AG04449 (cell line): ENCODE results near the gene PDIA5.
"Not testable (repeated sequence)": the region's sequence is repeated elsewhere in the genome, so short reads cannot be mapped to it uniquely, and the experiment has no call there.

Experiments used
- CTCF ChIA-PET: fragments of 350-600 bp; formaldehyde crosslinking; extraction: SDS; loops from one replicate; lab custom pipeline; 2021; ENCODE audit warnings: antibody characterized with exemption; lab: Yijun Ruan, JAX
- POLR2A ChIA-PET: fragments of 400-600, 350-600 bp; formaldehyde crosslinking; extraction: SDS; loops from one replicate; lab custom pipeline; 2020; ENCODE audit warnings: antibody characterized with exemption, inconsistent platforms; lab: Yijun Ruan, JAX
- DNase-seq: peaks from one replicate; pipeline ENCODE4 v3.0.0-alpha.2; 2010; ENCODE audit warnings: low read depth, low spot score
- H3K4me3 ChIP-seq: 2 replicates; pipeline ENCODE4 v1.5.1; 2011; ENCODE audit warnings: low read depth, mild to moderate bottlenecking, control low read depth, low read length
- TF ChIP-seq, protein P1 (sequence below): IDR thresholded peaks from one replicate; pipeline ENCODE4 v1.5.1; 2011; ENCODE audit warnings: mild to moderate bottlenecking, moderate library complexity, low read length, control low read depth, inconsistent platforms; ENCODE audit not compliant: insufficient read depth; ENCODE audit errors: missing control alignments

PDIA5 gene

GRCh38 chr3:123147754-123148535 is 81.1 kb downstream of the PDIA5 start:
- H3K4me3 ChIP-seq: no peak overlapping the region
- TF ChIP-seq, protein P1, sequence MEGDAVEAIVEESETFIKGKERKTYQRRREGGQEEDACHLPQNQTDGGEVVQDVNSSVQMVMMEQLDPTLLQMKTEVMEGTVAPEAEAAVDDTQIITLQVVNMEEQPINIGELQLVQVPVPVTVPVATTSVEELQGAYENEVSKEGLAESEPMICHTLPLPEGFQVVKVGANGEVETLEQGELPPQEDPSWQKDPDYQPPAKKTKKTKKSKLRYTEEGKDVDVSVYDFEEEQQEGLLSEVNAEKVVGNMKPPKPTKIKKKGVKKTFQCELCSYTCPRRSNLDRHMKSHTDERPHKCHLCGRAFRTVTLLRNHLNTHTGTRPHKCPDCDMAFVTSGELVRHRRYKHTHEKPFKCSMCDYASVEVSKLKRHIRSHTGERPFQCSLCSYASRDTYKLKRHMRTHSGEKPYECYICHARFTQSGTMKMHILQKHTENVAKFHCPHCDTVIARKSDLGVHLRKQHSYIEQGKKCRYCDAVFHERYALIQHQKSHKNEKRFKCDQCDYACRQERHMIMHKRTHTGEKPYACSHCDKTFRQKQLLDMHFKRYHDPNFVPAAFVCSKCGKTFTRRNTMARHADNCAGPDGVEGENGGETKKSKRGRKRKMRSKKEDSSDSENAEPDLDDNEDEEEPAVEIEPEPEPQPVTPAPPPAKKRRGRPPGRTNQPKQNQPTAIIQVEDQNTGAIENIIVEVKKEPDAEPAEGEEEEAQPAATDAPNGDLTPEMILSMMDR: no peak
- ChIA-PET CTCF (no interaction called here), POLR2A (no interaction called here)
- no peak for DNase-seq

DNA sequence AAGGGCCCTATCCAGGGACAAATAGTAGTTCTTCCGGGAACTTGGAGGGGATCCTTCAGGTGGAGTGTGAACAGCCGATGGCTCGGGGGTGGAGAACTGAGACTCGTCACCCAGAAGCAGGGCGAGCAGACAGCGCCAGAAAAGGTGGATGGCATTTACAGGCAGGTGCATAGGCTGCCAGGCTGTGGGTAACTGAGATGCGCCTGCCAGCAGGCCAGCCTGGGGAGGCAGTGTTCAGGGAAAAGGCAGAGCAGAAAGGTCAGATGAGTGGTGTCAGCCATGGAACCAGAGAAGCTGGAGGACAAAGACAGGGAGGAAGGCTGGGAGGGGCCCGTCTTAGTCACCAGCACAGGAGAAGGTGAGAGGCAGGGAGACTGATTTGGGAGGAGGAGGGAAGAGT is 81.9 kb downstream of the PDIA5 start:
- no peak overlapping the region for H3K4me3 ChIP-seq
- no peak for DNase-seq
- CTCF ChIA-PET: no interaction called here
- TF ChIP-seq, protein P1: no peak
- POLR2A ChIA-PET: no interaction called here

GRCh38 chr3:123149525-123149924 is 82.7 kb downstream of the PDIA5 start:
- DNase-seq: no peak
- TF ChIP-seq, protein P1: no peak
- ChIA-PET CTCF (no interaction called here), POLR2A (no interaction called here)
- no peak overlapping the region for H3K4me3 ChIP-seq

DNA sequence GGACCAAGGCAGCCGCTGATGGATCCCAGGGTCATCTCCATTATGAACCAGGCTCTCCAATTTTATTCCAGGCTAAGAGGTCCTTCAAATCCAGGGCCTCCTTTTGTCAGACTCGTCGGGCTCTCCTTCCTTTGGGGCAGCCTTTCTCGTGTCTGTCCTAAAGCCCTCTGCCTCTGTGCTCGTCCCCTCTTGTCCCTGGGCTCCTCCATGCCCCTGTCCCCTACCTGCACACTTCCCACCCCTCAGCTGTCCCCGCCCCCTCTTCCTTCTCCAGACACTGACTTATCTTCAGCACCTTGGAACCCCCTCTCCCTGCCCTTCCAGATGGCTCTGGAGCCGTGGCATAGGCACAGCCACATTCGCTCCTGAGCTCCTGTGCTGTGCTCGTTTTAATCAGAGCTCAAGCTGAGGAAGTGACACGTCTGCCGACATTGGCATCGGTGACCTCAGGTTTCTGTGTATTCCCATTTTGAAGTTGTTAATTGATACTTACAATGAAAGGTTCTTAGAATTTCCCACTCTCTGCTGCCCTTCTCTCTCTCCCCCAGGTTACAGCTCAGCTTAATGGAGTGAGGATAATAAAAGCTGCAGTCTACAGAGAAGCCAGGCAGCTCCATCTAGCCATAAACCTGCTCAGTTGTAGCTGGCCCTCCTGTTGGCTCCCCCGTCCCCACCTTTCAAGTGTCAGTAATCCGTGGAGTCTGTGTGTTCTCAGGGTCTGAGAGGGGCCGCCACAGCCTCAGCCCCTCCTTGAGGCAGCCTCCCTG is 83.8 kb downstream of the PDIA5 start:
- DNase-seq: no peak
- POLR2A ChIA-PET: no interaction called here
- CTCF ChIA-PET: interaction anchor here (0.6 kb wide), 1 partner anchor 15 kb away, joined by 3 read pairs; no protein-coding TSS in a partner anchor
- H3K4me3 ChIP-seq: no peak overlapping the region
- TF ChIP-seq, protein P1: no peak

DNA sequence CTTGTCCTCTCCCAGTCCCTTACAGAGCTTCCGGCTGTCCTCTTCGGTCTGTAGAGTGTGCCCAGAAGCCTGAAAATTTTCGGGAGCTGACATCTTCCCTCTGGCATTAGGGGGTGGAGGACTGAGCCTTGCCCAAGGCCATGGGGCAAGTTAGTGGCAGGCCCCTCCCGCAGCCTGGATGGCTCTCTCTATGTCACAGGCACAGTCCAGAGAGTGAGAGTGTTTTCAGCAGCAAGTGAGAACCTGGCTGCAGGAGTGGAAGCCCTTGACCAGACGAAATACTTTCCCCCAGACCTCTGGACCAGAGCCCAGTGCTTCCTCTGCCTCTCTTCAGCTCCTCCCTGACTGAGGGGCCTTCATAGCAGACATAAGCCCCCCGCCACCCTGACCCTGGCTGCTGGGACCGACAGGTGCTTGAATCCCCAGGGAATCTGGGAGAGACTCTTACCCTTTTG is 84.5 kb downstream of the PDIA5 start:
- ChIA-PET POLR2A (no interaction called here), CTCF (interaction anchor here (0.6 kb wide), 1 partner anchor 16 kb away, joined by 3 read pairs; no protein-coding TSS in a partner anchor)
- TF ChIP-seq, protein P1: no peak
- DNase-seq: no peak
- H3K4me3 ChIP-seq: no peak overlapping the region

DNA sequence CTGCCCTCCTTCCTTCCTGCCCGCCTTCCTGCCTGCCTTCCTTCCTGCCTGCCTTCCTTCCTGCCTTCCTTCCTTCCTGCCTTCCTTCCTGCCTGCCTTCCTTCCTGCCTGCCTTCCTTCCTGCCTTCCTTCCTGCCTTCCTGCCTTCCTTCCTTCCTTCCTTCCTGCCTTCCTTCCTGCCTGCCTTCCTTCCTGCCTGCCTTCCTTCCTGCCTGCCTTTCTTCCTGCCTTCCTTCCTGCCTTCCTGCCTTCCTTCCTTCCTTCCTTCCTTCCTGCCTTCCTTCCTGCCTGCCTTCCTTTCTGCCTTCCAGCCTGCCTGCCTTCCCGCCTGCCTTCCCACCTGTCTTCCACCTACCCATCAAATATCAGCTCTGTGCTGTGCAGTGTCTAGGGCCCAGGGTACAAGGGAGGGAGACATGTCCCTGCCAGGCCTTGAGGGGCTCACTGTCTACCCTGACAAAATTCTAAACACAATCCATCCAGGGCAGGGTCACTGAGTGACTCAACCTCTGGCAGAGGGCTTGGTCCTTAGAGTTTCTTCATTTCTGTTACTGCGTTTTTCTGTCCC is 85.1 kb downstream of the PDIA5 start:
- CTCF ChIA-PET, H3K4me3 ChIP-seq, DNase-seq, POLR2A ChIA-PET: not testable (repeated sequence)
